Activated naive CD8-positive, alpha-beta T cell (primary cell): ENCODE data around the gene B3GAT3.
"Not testable (repeated sequence)": the region's sequence is repeated elsewhere in the genome, so short reads cannot be mapped to it uniquely, and the experiment has no call there.

Experiments
- H3K27ac Mint-ChIP-seq: one replicate; pipeline ENCODE4 v1.8.0; 2021; ENCODE audit warnings: mixed read lengths
- H3K27me3 Mint-ChIP-seq: one replicate; pipeline ENCODE4 v1.8.0; 2021; ENCODE audit warnings: mixed read lengths
- H3K36me3 Mint-ChIP-seq: one replicate; pipeline ENCODE4 v1.8.0; 2021; ENCODE audit warnings: mixed read lengths
- H3K4me1 Mint-ChIP-seq: one replicate; pipeline ENCODE4 v1.8.0; 2021; ENCODE audit warnings: low read depth, mixed read lengths
- H3K4me3 Mint-ChIP-seq: one replicate; pipeline ENCODE4 v1.8.0; 2021; ENCODE audit warnings: mild to moderate bottlenecking, mixed read lengths
- H3K9me3 Mint-ChIP-seq: one replicate; pipeline ENCODE4 v1.8.0; 2021; ENCODE audit warnings: low read depth, mixed read lengths

Gene B3GAT3

GRCh38 chr11:62649486-62649885 lies 27.7 kb upstream of the B3GAT3 start:
- Mint-ChIP-seq H3K36me3 (no peaks in the 10 kb centered on the region), H3K27ac (no peak overlapping the region), H3K9me3 (no peaks in the 10 kb centered on the region), H3K27me3 (no peaks in the 10 kb centered on the region), H3K4me3 (no peak overlapping the region), H3K4me1 (peaks cover 34% of the 10 kb centered on the region)

- peaks cover 39% of the 10 kb centered on the region for H3K4me1 Mint-ChIP-seq
These were observed 27.2 kb upstream of the B3GAT3 start for GRCh38 chr11:62648967-62649364.

DNA sequence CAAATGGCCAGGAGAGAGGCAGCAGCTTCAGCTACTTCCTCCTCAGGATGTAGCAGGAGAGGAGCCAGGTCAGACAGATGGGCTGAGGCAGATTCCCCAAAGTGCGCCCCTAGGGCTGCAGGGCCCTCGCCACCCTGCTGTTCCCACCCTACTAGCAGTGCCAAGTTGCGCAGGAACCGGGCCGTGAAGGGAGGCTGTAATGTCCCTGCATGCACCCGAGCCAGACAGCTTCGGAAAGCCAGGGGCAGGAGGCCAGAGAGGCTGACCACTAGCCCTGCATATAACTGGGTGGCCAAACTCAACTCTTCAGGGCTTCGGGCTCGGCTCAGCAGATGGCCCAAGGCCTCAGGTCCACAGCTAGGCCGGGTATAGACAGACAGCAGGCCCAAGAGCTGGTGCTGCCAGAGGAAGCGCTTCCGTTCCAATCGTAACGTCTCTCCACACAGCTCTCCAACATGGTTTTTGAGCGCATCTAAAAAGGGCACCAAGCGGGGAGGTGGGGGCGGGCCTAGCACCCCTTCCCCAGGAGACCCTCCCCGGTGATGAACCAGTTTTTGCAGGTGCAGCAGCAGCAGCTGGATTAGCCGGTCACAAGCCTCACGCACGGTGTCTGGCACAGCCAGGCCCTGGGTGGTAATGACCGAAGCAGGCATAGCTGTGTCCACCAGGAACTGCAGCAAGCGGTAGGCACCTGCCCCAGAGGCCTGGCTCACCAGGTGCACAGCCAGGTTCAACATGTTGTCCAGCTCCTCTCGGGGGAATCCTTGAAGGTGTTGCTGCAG lies 26.6 kb upstream of the B3GAT3 start:
- H3K36me3 Mint-ChIP-seq = no peaks in the 10 kb centered on the region
- no peaks in the 10 kb centered on the region for H3K27me3 Mint-ChIP-seq
- no peak overlapping the region for H3K4me3 Mint-ChIP-seq
- H3K27ac Mint-ChIP-seq = no peak overlapping the region
- H3K4me1 Mint-ChIP-seq = peaks cover 37% of the 10 kb centered on the region
- no peaks in the 10 kb centered on the region for H3K9me3 Mint-ChIP-seq

More at GRCh38 chr11:62648967-62649364, 27.2 kb upstream of the B3GAT3 start:
- H3K27me3 Mint-ChIP-seq = no peaks in the 10 kb centered on the region
- H3K36me3 Mint-ChIP-seq = no peaks in the 10 kb centered on the region
- no peak overlapping the region for H3K27ac Mint-ChIP-seq
- no peaks in the 10 kb centered on the region for H3K9me3 Mint-ChIP-seq
- no peak overlapping the region for H3K4me3 Mint-ChIP-seq

GRCh38 chr11:62647609-62648005 lies 25.8 kb upstream of the B3GAT3 start:
- no peak overlapping the region for H3K4me3 Mint-ChIP-seq
- H3K36me3 Mint-ChIP-seq = no peaks in the 10 kb centered on the region
- no peaks in the 10 kb centered on the region for H3K9me3 Mint-ChIP-seq
- H3K27me3 Mint-ChIP-seq = no peaks in the 10 kb centered on the region
- peaks cover 37% of the 10 kb centered on the region for H3K4me1 Mint-ChIP-seq
- H3K27ac Mint-ChIP-seq = no peak overlapping the region

DNA sequence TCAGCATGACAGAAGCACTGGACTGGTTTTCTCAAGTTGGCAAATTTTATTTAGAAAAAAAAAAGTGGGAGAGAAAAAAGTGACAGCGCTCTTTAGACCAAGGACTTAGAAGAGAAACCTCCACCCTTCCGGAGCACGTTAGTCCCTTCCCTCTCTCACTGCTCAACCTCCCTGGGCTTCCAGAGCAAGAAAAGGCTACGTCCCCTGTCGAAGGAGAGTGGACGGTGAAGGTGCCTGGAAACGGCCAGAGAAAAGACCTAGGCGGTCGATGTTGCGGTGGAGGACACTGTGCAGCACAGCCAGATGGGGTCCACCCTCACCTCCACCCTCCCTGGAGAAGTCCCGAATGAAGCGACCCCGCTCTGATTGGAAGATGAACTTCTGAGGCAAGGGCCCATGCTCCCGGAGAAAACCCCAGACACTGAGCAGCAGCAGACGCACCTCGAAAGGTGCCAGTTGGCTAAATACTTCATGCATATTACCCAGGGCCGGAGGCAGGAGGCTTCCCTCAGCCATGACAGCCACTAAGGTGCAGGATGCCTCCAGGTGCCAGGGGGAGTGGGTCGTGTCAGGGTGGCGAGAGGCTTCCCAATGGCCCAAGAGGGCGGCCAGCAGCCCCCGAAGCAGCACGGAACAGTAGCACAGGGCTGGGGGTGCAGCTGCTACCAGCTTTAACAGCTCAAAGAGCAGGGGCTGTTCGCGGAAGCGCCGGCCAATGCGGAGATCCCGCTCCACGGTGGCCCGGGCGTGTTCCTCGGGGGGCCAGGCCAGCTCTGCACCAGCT lies 25.2 kb upstream of the B3GAT3 start:
- Mint-ChIP-seq H3K36me3 (no peaks in the 10 kb centered on the region), H3K4me3 (peak overlapping the region; percentile 99), H3K27ac (peak overlapping the region; percentile 98), H3K4me1 (peaks cover 33% of the 10 kb centered on the region), H3K27me3 (no peaks in the 10 kb centered on the region), H3K9me3 (no peaks in the 10 kb centered on the region)

DNA sequence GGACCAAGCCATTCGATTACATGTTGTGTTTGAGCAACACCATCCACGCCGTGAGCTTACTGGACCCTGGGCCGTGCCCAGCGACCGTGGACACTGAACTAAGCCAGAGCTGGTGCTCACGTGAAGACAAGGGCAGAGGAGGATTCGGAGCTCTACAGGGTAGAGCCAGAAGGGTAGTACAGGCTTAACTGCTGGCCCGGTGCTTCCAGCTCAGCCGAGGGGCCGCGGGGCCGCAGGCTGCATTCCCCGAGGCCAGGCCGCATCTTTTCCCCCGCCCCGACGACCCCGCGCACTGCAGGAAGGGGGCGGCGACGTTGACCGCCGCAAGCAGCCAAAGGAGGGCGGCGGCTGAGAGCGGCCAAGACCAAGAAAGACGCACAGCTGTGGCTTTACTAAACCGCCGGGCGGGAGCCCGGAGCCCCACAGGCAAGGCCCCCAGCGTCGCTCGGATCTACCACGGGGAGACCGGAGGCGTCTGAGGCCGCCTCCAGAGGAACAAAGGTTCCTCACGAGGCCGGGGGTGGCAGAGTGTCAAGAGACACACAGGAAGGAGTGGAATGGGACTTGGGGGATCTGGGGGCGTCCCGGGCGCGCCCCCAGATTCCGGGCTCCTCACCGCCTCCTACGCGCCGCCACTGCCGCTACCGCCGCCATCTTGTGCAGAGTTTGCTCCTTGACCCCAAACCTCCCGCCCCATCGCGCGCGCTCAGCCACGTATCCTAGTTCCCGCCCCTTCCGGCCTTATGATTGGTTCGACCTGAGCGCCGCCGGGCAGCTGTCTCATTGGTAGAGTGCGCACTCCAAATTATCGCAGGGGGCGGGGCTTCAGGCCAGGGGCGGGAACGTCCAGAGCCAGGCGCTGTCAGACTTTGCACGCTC lies 24.4 kb upstream of the B3GAT3 start, which contains the start of gene GANAB:
GANAB (minus strand) TSS at position 668 of the 879 bp plus-strand sequence; CDS start at position 654, 14 bp downstream.
- Mint-ChIP-seq H3K36me3 (no peaks in the 10 kb centered on the region), H3K4me1 (peaks cover 34% of the 10 kb centered on the region), H3K4me3 (peak within 1 kb of the TSS; percentile 99), H3K27ac (peak within 1 kb of the TSS; percentile 98), H3K9me3 (no peaks in the 10 kb centered on the region), H3K27me3 (no peaks in the 10 kb centered on the region)

- H3K27ac Mint-ChIP-seq = peak overlapping the region; percentile 98
- H3K27me3 Mint-ChIP-seq = no peaks in the 10 kb centered on the region
- H3K9me3 Mint-ChIP-seq = no peaks in the 10 kb centered on the region
- H3K36me3 Mint-ChIP-seq = no peaks in the 10 kb centered on the region
- peak overlapping the region; percentile 99 for H3K4me3 Mint-ChIP-seq
- peaks cover 38% of the 10 kb centered on the region for H3K4me1 Mint-ChIP-seq
These were observed 23.8 kb upstream of the B3GAT3 start for GRCh38 chr11:62645671-62645945.

DNA sequence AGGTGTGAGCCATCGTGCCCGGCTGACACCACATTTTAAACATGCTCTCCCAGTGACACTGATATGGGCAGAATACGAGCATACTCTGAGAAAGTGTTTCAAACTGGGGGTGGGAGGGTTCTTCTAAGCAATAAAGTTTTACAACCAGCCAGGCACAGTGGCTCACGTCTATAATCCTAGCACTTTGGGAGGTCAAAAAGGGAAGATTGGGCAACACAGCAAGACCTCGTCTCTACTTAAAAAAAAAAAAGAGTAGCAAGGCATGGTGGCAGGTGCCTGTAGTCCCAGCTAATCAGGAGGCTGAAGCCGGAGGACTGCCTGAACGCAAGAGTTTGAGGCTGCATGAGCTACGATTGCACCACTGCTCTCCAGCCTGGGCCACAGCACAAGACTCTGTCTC lies 22.4 kb upstream of the B3GAT3 start:
- peaks cover 42% of the 10 kb centered on the region for H3K4me1 Mint-ChIP-seq
- no peaks in the 10 kb centered on the region for H3K27me3 Mint-ChIP-seq
- H3K9me3 Mint-ChIP-seq = no peaks in the 10 kb centered on the region
- H3K27ac Mint-ChIP-seq = peak overlapping the region; percentile 16
- peak overlapping the region; percentile 61 for H3K4me3 Mint-ChIP-seq
- peaks cover 5% of the 10 kb centered on the region for H3K36me3 Mint-ChIP-seq

DNA sequence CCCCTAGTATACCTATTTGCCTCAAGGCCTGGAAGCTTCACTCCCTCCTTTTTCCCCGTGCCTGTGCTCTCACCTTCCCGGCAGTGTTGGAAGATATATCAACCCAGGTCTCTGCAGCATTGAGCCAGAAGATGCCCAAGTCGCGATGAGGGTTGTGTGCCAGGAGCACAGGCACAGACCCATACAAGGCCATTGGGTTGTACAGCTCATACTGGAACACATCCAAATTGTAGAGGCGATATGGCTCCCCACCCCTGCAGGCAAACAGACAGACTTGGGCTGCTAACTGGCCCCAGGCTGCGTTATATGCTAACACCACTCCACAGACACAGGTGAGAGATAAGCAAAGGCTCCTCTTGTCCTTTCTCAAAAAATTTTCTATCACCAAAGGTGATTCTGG lies 10.7 kb upstream of the B3GAT3 start:
- Mint-ChIP-seq H3K36me3 (peaks cover 8% of the 10 kb centered on the region), H3K27me3 (no peaks in the 10 kb centered on the region), H3K4me3 (no peak overlapping the region), H3K27ac (peak overlapping the region; percentile 17), H3K4me1 (peaks cover 23% of the 10 kb centered on the region), H3K9me3 (no peaks in the 10 kb centered on the region)

- peak overlapping the region; percentile 4 for H3K27ac Mint-ChIP-seq
- H3K36me3 Mint-ChIP-seq = peaks cover 3% of the 10 kb centered on the region
- H3K27me3 Mint-ChIP-seq = no peaks in the 10 kb centered on the region
- H3K4me3 Mint-ChIP-seq = no peak overlapping the region
- no peaks in the 10 kb centered on the region for H3K9me3 Mint-ChIP-seq
- peaks cover 3% of the 10 kb centered on the region for H3K4me1 Mint-ChIP-seq
These were observed 5.9 kb upstream of the B3GAT3 start for GRCh38 chr11:62627713-62628112.

DNA sequence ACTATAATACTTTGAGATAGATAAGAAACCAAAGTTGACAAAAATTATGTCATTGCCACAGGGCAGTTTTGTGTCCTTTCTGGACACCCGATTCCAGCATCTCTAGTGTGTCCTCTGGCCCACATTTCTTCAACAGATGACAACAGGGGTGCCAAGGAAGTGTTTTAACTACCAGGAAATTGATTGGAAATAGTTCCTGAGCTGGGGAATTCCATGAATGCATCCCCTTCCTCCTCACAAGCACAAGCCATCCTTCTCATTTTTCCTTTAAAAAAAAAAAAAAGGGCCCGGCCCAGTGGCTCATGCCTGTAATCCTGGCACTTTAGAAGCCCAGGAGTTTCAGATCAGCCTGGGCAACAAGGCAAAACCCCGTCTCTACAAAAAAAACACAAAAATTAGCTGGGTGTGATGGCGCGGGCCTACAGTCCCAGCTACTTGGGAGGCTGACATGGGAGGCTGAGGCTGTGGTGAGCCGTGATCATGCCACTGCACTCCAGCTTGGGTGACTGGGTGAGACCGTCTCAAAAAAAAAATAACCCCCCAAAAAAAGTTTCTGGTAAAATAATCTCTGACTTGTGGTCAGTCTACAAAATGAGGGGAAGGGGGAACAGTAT lies 797 bp upstream of the B3GAT3 start:
- Mint-ChIP-seq H3K4me1 (peaks cover 28% of the 10 kb centered on the region), H3K27ac (peak overlapping the region; percentile 99), H3K36me3 (peaks cover 7% of the 10 kb centered on the region), H3K27me3 (no peaks in the 10 kb centered on the region), H3K9me3 (no peaks in the 10 kb centered on the region), H3K4me3 (peak overlapping the region; percentile 88)

GRCh38 chr11:62621027-62621566 lies 689 bp downstream of the B3GAT3 start:
- Mint-ChIP-seq H3K4me3 (peak overlapping the region; percentile 100), H3K36me3 (peaks cover 7% of the 10 kb centered on the region), H3K9me3 (no peaks in the 10 kb centered on the region), H3K27me3 (no peaks in the 10 kb centered on the region), H3K4me1 (peaks cover 30% of the 10 kb centered on the region), H3K27ac (peak overlapping the region; percentile 99)

DNA sequence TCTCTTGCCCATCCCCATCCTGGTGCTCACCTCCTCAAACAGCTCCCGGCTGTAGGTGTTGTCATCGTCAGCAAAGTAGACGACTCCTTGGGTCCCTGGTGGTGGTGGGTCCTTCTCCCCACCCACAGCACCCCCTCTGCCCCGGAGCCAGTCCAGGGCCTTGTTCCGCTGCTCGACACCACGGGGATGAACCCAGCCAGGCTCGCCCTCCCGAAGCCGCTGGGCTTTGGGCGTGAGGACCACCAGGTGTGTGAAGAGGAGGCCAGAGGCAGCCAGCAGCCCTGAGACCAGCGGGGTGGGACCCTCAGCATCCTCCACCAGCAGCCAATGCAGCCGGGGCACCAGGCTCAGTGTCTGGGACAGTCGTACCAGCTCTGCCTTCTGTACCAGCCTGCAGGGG lies 4.8 kb downstream of the B3GAT3 start:
- H3K4me3 Mint-ChIP-seq, H3K27ac Mint-ChIP-seq, H3K9me3 Mint-ChIP-seq, H3K27me3 Mint-ChIP-seq, H3K36me3 Mint-ChIP-seq: not testable (repeated sequence)
- H3K4me1 Mint-ChIP-seq = peaks cover 39% of the 10 kb centered on the region

- H3K27ac Mint-ChIP-seq = no peak overlapping the region
- H3K4me3 Mint-ChIP-seq = no peak overlapping the region
- peaks cover 2% of the 10 kb centered on the region for H3K36me3 Mint-ChIP-seq
- no peaks in the 10 kb centered on the region for H3K27me3 Mint-ChIP-seq
- peaks cover 36% of the 10 kb centered on the region for H3K4me1 Mint-ChIP-seq
- no peaks in the 10 kb centered on the region for H3K9me3 Mint-ChIP-seq
These were observed 6.3 kb downstream of the B3GAT3 start for GRCh38 chr11:62615521-62615920.
